ENCODE data around the gene ZMAT5. TPM values are rescaled to one million over a fixed set of nuclear protein-coding genes. Genes with fewer than 3 reads are reported as not detected.
"Not testable (repeated sequence)": the region's sequence is repeated elsewhere in the genome, so short reads cannot be mapped to it uniquely, and the experiment has no call there.

ZMAT5 gene
- polyA plus RNA-seq, 4 donors, result 17.1 to 36.5 (median 25.4) TPM

DNA sequence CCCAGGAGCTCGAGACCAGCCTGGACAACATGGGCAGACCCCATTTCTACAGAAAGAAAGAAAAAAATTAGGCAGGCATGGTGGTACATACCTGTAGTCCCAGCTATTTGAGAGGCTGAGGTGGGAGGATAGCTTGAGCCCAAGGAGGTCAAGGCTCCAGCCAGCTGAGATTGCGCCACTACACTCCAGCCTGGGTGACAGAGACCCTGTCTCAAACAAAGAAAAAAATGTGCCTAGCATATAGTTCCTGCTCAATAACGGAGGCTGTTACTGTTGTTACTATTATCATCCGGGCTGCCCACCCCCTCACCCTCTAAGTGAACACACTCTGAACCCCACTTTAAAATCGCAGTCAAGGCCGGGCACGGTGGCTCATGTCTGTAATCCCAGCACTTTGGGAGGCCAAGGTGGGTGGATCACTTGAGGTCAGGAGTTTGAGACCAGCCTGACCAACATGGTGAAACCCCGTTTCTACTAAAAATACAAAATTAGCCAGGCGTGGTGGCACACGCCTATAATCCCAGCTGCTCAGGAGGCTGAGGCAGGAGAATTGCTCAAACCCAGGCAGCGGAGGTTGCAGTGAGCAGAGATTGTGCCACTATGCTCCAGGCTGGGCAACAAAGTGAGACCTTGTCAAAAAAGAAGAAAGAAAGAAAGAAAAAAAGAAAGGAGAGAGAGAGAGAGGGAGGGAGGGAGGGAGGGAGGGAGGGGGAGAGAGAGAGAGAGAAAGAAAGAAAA lies 12.0 kb downstream of the ZMAT5 start:
- H3K36me3 ChIP-seq (ENCODE audit: control insufficient read depth in 3 of 3, insufficient read depth in 2 of 3, low read depth in 1 of 3, low read length in 3 of 3), result peaks cover 0 to 33% (median 0%) of the 10 kb centered on the region in 3 donors
- not testable (repeated sequence) for H3K4me3 ChIP-seq (ENCODE audit: low read depth in 1 of 3, low read length in 3 of 3); H3K9me3 ChIP-seq (ENCODE audit: control insufficient read depth in 2 of 2, insufficient read depth in 1 of 2, low read depth in 1 of 2, low read length in 1 of 2); H3K27me3 ChIP-seq (ENCODE audit: control insufficient read depth in 3 of 3, insufficient read depth in 3 of 3, low read length in 3 of 3); H3K4me1 ChIP-seq (ENCODE audit: control insufficient read depth in 3 of 3, insufficient read depth in 2 of 3, low read depth in 1 of 3, low read length in 2 of 3); DNase-seq; H3K27ac ChIP-seq (ENCODE audit: low read depth in 1 of 3, low read length in 2 of 3); FAIRE-seq
- 88 to 92% (median 89%) methylated on average over 11 of the region's 11 CpGs for WGBS, 3 donors

DNA sequence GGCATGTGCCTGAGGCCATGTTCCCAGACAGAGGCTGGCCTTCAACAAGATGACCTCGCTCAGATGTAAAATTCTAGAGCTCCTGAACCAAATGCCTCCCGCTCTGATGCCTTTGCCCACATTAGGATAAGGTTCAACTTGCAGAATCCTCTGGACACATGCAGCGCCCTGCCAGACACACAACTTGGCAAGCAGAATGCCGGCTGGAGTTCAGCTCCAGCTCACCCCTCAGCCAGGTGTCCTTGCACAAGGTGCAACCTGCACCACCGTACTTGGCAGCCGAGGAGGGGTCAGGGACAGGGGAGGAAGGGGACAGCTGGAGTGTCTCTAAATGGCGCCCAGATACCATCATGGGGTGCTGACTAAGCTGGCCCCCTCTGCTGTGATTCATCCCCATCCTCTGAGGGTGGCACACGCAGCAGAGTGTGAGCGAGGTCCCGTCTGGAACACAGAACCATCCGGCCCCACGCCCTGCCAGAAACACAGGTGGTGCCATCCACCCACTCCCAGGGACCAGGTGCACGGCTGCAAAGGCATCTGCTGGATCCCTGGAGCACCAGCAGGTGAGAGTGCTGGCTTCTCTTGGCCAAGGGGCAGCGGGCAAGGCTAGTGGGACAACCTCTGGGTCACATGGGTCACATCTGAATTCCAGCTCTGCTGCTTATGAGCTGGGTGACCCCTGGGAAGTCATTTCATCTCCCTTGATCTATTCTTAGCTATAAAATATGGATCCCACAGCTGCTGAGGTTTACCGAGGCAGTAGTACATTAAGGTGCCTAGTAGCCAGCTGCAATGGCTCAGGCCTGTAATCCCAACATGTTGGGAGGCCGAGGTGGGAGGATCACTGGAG lies 12.8 kb downstream of the ZMAT5 start:
- no peak overlapping the region for H3K4me3 ChIP-seq (ENCODE audit: low read depth in 1 of 3, low read length in 3 of 3)
- FAIRE-seq (no peak), DNase-seq (no peak)
- peaks cover 0 to 36% (median 0%) of the 10 kb centered on the region in 3 donors for H3K36me3 ChIP-seq (ENCODE audit: control insufficient read depth in 3 of 3, insufficient read depth in 2 of 3, low read depth in 1 of 3, low read length in 3 of 3)
- WGBS, 3 donors, result 69 to 91% (median 80%) methylated on average over 15 to 16 of the region's 16 CpGs
- H3K27ac ChIP-seq (ENCODE audit: low read depth in 1 of 3, low read length in 2 of 3), result no peak overlapping the region
- no peaks in the 10 kb centered on the region for H3K4me1 ChIP-seq (ENCODE audit: control insufficient read depth in 3 of 3, insufficient read depth in 2 of 3, low read depth in 1 of 3, low read length in 2 of 3)
- H3K9me3 ChIP-seq (ENCODE audit: control insufficient read depth in 2 of 2, insufficient read depth in 1 of 2, low read depth in 1 of 2, low read length in 1 of 2), result no peaks in the 10 kb centered on the region
- H3K27me3 ChIP-seq (ENCODE audit: control insufficient read depth in 3 of 3, insufficient read depth in 3 of 3, low read length in 3 of 3), result no peaks in the 10 kb centered on the region

DNA sequence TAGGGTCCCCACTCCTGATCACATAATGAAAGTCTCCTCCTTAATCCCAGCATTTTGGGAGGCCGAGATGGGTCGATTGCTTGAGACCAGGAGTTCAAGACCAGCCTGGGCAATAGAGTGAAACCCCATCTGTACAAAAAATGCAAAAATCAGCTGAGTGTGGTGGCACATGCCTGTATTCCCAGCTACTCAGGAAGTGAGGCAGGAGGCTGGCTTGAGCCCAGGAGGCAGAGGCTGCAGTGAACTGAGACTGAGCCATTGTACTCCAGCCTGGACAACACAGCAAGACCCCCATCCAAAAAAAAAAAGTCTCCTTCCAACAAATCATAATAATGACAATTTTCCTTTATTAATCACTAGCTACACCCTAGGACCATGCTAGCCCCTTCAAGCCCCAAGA lies 15.1 kb downstream of the ZMAT5 start:
- no peak for DNase-seq
- Histone ChIP-seq H3K27me3 (ENCODE audit: control insufficient read depth in 3 of 3, insufficient read depth in 3 of 3, low read length in 3 of 3) (no peaks in the 10 kb centered on the region), H3K27ac (ENCODE audit: low read depth in 1 of 3, low read length in 2 of 3) (no peak overlapping the region), H3K36me3 (ENCODE audit: control insufficient read depth in 3 of 3, insufficient read depth in 2 of 3, low read depth in 1 of 3, low read length in 3 of 3) (peaks cover 2 to 48% (median 3%) of the 10 kb centered on the region in 3 donors), H3K4me3 (ENCODE audit: low read depth in 1 of 3, low read length in 3 of 3) (no peak overlapping the region), H3K4me1 (ENCODE audit: control insufficient read depth in 3 of 3, insufficient read depth in 2 of 3, low read depth in 1 of 3, low read length in 2 of 3) (no peaks in the 10 kb centered on the region), H3K9me3 (ENCODE audit: control insufficient read depth in 2 of 2, insufficient read depth in 1 of 2, low read depth in 1 of 2, low read length in 1 of 2) (no peaks in the 10 kb centered on the region)
- FAIRE-seq, result no peak
- 95 to 100% (median 97%) methylated on average over 2 of the region's 2 CpGs for WGBS, 3 donors

DNA sequence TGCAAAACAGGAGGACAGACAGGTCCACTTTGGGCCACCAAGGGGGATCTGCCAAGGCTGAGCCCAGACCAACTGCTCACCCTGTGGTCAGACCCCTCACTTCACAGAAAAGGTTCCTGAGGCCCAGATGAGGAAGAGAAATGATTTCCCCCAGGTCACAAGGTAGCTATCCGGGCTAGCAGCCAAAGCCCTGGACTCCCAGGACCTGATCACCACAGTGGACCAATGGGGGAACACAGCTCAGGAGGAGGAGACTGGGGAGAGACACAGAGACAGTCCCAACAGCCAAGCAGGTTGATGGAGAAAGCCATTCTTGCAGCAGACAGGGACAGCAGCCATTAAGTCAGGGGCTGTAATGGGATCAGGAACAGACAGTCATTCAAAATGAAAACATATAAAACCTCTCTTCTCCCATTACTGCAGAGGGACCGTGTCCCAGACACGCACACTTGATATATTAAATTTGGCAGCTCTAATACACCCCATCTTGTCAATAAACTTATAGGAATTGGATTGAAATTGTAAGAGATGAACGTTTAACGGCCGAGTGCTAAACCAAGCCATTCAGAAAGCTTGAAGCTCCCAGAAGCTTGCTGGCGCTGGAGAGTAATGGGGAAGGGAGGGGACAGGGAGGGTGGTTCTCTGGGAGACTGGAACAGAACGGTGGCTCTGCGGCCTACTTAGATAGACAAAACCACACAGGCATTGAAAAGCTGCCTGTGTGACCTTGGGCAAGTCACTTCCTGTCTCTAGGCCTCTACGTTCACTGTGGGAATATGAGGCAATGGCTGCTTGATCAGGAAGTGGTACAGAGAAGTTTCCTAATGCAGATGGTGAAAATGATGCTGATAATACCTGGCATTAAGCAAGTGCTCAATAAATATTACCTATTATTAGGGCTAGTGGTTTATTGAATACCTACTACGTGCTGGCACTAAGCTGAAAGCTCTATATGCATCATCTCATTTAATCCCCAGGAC lies 16.0 kb downstream of the ZMAT5 start:
- 79 to 85% (median 83%) methylated on average over 11 of the region's 11 CpGs for WGBS, 3 donors
- no peak overlapping the region for H3K4me3 ChIP-seq (ENCODE audit: low read depth in 1 of 3, low read length in 3 of 3)
- DNase-seq, result no peak
- H3K27me3 ChIP-seq (ENCODE audit: control insufficient read depth in 3 of 3, insufficient read depth in 3 of 3, low read length in 3 of 3), result no peaks in the 10 kb centered on the region
- H3K9me3 ChIP-seq (ENCODE audit: control insufficient read depth in 2 of 2, insufficient read depth in 1 of 2, low read depth in 1 of 2, low read length in 1 of 2), result no peaks in the 10 kb centered on the region
- FAIRE-seq, result no peak
- peaks cover 2 to 53% (median 5%) of the 10 kb centered on the region in 3 donors for H3K36me3 ChIP-seq (ENCODE audit: control insufficient read depth in 3 of 3, insufficient read depth in 2 of 3, low read depth in 1 of 3, low read length in 3 of 3)
- peak overlapping the region in 1 of 3 donors; percentile 36 for H3K27ac ChIP-seq (ENCODE audit: low read depth in 1 of 3, low read length in 2 of 3)
- no peaks in the 10 kb centered on the region for H3K4me1 ChIP-seq (ENCODE audit: control insufficient read depth in 3 of 3, insufficient read depth in 2 of 3, low read depth in 1 of 3, low read length in 2 of 3)

DNA sequence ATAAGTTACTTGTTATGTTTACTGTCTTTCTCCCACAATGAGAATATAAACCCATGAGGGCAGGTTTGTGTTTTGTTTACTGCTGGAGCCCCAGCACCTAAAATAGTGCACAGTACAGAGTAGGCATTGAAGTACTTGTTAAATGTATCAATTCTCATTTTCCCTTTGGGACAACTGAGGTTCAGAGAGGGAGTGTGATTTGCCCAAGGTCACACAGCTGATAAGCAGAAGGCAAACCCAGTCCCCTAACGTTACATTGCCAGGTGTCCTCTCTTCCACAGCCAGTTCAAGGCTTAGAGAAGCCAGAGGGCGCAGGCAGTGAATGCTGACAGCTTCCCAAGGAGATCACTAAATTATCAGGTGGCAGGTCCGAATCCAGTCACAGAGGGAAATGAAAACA lies 16.8 kb downstream of the ZMAT5 start:
- Histone ChIP-seq H3K27me3 (ENCODE audit: control insufficient read depth in 3 of 3, insufficient read depth in 3 of 3, low read length in 3 of 3) (no peaks in the 10 kb centered on the region), H3K4me1 (ENCODE audit: control insufficient read depth in 3 of 3, insufficient read depth in 2 of 3, low read depth in 1 of 3, low read length in 2 of 3) (no peaks in the 10 kb centered on the region), H3K27ac (ENCODE audit: low read depth in 1 of 3, low read length in 2 of 3) (no peak overlapping the region), H3K9me3 (ENCODE audit: control insufficient read depth in 2 of 2, insufficient read depth in 1 of 2, low read depth in 1 of 2, low read length in 1 of 2) (no peaks in the 10 kb centered on the region), H3K4me3 (ENCODE audit: low read depth in 1 of 3, low read length in 3 of 3) (no peak overlapping the region), H3K36me3 (ENCODE audit: control insufficient read depth in 3 of 3, insufficient read depth in 2 of 3, low read depth in 1 of 3, low read length in 3 of 3) (peaks cover 2 to 59% (median 5%) of the 10 kb centered on the region in 3 donors)
- FAIRE-seq, result no peak
- no peak for DNase-seq
- 71 to 89% (median 82%) methylated on average over 3 of the region's 3 CpGs for WGBS, 3 donors

DNA sequence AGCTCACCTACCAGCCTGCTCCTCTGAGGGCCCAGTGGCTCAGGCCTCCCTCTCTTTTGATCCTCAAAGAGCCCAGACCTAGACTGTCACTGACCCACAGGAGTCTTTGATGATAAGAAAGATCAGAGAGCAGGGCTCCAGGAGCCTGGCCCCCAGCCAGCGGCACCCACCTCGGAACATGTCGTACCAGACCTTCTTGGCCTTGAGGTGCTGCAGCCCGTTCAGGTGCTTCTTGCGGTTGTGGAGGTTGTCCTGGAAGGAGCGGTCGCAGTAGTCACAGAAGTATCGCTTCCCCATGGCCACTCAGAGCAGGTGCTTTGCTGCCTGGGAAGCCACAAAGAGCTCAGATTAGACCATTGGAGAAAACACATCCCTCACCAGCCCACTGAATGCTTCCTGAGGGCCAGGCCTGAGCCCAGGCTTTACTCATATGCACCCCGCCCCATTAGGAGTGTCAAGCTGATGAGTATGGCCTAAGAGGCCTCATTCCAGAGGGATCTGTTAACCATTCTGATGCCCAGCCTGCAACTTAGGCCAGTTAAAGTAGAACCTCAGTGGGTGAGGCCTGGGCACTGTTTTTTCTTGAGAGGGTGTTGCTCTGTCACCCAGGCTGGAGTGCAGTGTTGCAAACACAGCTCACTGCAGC lies 18.4 kb downstream of the ZMAT5 start:
- Histone ChIP-seq H3K27me3 (ENCODE audit: control insufficient read depth in 3 of 3, insufficient read depth in 3 of 3, low read length in 3 of 3) (no peaks in the 10 kb centered on the region), H3K9me3 (ENCODE audit: control insufficient read depth in 2 of 2, insufficient read depth in 1 of 2, low read depth in 1 of 2, low read length in 1 of 2) (no peaks in the 10 kb centered on the region), H3K4me1 (ENCODE audit: control insufficient read depth in 3 of 3, insufficient read depth in 2 of 3, low read depth in 1 of 3, low read length in 2 of 3) (no peaks in the 10 kb centered on the region), H3K4me3 (ENCODE audit: low read depth in 1 of 3, low read length in 3 of 3) (no peak overlapping the region), H3K36me3 (ENCODE audit: control insufficient read depth in 3 of 3, insufficient read depth in 2 of 3, low read depth in 1 of 3, low read length in 3 of 3) (peaks cover 2 to 63% (median 5%) of the 10 kb centered on the region in 3 donors), H3K27ac (ENCODE audit: low read depth in 1 of 3, low read length in 2 of 3) (no peak overlapping the region)
- 86 to 91% (median 91%) methylated on average over 9 of the region's 9 CpGs for WGBS, 3 donors
- FAIRE-seq, result no peak
- no peak for DNase-seq

DNA sequence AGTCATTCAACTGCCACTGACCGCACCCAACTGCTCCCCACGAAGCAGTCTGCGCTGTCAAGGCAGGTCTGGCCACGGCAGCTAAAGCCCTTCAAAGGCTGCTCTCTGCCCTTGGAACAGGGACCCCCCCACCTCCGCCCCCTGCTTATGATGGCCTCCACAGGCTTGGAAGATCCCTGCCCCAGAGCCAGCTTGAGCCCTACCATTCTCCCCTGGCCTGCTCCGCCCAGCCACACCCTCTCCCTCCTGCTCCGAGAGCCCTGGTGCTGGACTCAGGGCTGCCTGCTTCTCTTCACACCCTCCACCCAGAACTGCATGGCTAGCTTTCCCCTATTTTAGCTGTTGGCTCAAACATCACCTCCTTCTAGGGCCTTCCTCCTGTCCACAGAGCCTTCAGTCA lies 19.0 kb downstream of the ZMAT5 start:
- Histone ChIP-seq H3K27ac (ENCODE audit: low read depth in 1 of 3, low read length in 2 of 3) (no peak overlapping the region), H3K27me3 (ENCODE audit: control insufficient read depth in 3 of 3, insufficient read depth in 3 of 3, low read length in 3 of 3) (no peaks in the 10 kb centered on the region), H3K4me3 (ENCODE audit: low read depth in 1 of 3, low read length in 3 of 3) (no peak overlapping the region), H3K4me1 (ENCODE audit: control insufficient read depth in 3 of 3, insufficient read depth in 2 of 3, low read depth in 1 of 3, low read length in 2 of 3) (no peaks in the 10 kb centered on the region), H3K36me3 (ENCODE audit: control insufficient read depth in 3 of 3, insufficient read depth in 2 of 3, low read depth in 1 of 3, low read length in 3 of 3) (peaks cover 2 to 67% (median 5%) of the 10 kb centered on the region in 3 donors), H3K9me3 (ENCODE audit: control insufficient read depth in 2 of 2, insufficient read depth in 1 of 2, low read depth in 1 of 2, low read length in 1 of 2) (no peaks in the 10 kb centered on the region)
- FAIRE-seq, result no peak
- no peak for DNase-seq
- 82 to 88% (median 84%) methylated on average over 7 of the region's 7 CpGs for WGBS, 3 donors

Measured in small intestine (tissue), 7 donors.